ENCODE results near the gene STARD3NL.

GRCh38 chr7:38199782-38200181 is 21.7 kb downstream of the STARD3NL start:
- TF ChIP-seq POLR2AphosphoS5 (IDR thresholded peaks at IDR 0.05; ENCODE audit: low read depth, low read length) (no peak), POLR2A (IDR thresholded peaks at IDR 0.05; ENCODE audit: low read depth, low read length) (no peak), TAF1 (IDR thresholded peaks at IDR 0.05; ENCODE audit: borderline replicate concordance, low read depth, low read length) (no peak)

Measured in GM12892 (cell line).